Fibroblast of the aortic adventitia (primary cell): ENCODE results near the gene DLGAP1. TPM values are rescaled to one million over a fixed set of nuclear protein-coding genes. Genes with fewer than 3 reads are reported as not detected.

Experiments used
- DNase-seq: peaks from one replicate; pipeline ENCODE4 v3.0.0-alpha.2; 2010; ENCODE audit warnings: low read depth
- H3K4me3 ChIP-seq: 2 replicates; pipeline ENCODE4 v1.5.1; 2011; ENCODE audit warnings: low read depth, mild to moderate bottlenecking, control low read depth, low read length, moderate library complexity
- small RNA-seq: library from RNA; depleted of rRNA; stranded (forward); fragments of <200 nt; gene quantifications from one replicate; pipeline ENCODE3, GENCODE V24; 2012
- total RNA-seq: library from RNA; depleted of rRNA; stranded (reverse); fragments of >200 nt; gene quantifications from 2 replicates; pipeline ENCODE4 v1.2.3, GENCODE V29; 2012; ENCODE audit warnings: low replicate concordance
- TF ChIP-seq, protein P1 (sequence below): IDR thresholded peaks from 2 replicates; pipeline ENCODE4 v1.5.1; 2011; ENCODE audit warnings: mild to moderate bottlenecking, low read length, control low read depth, inconsistent platforms; ENCODE audit not compliant: insufficient read depth

Gene DLGAP1
- total RNA-seq, 1 donor = 1.4 TPM

DNA sequence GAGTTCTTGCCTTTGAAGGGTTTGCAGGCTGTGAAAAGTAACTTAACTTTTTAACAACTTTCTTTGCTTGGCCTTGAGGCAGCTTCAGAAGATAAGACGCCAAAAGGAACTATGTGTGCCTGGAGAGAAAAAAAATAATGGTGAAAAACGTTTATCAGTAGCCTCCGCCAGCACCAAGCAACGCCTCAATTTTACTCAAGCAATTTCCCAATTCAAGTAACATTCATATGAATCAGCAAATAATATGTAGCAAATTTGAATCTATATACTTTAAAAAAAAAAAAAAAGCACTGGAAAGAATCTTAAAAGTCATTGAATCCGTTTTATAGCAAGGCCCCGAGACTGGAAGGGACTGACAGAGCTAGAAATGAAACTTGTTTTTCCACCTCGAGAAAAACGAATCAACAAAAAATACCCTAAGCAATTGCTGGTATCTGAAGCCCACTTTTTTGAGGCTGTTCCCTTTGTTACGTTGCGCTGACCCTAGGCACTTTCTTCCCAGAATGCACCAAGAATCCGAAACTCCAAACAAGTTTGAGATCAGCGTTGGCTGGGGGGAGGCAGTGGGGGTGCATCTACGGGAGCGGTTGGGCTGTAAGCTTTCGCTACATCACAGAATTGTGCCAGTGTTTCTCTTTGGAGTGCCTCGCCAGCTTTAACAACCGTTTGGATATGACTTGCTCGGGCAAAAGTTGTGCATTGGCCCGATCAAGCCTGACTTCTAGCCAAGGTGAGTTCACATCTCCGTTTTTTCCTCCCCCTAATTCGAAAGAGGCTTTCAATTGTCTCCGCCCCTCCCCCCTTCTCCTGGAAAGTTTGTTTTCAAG, 1007.8 kb downstream of the DLGAP1 start:
- H3K4me3 ChIP-seq = peak overlapping the region; percentile 68
- TF ChIP-seq, protein P1, sequence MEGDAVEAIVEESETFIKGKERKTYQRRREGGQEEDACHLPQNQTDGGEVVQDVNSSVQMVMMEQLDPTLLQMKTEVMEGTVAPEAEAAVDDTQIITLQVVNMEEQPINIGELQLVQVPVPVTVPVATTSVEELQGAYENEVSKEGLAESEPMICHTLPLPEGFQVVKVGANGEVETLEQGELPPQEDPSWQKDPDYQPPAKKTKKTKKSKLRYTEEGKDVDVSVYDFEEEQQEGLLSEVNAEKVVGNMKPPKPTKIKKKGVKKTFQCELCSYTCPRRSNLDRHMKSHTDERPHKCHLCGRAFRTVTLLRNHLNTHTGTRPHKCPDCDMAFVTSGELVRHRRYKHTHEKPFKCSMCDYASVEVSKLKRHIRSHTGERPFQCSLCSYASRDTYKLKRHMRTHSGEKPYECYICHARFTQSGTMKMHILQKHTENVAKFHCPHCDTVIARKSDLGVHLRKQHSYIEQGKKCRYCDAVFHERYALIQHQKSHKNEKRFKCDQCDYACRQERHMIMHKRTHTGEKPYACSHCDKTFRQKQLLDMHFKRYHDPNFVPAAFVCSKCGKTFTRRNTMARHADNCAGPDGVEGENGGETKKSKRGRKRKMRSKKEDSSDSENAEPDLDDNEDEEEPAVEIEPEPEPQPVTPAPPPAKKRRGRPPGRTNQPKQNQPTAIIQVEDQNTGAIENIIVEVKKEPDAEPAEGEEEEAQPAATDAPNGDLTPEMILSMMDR = no peak
- peak; percentile 92 for DNase-seq

Small RNA genes lying within 50 kb of the gene (small RNA-seq; reads per million reads assigned to genes)
- not detected for gene AP005208.1
- gene AP005403.1 = not detected
- gene MIR6718 = not detected
- gene RN7SL39P = not detected
- gene RNU6-831P = not detected
